Neural cell (in vitro differentiated cells): Measurements from ENCODE around the gene ARHGAP42. TPM values are rescaled to one million over a fixed set of nuclear protein-coding genes. Genes with fewer than 3 reads are reported as not detected.

Experiments used
- H2AFZ ChIP-seq: fragments of 200-600, 300-800 bp; sonication (generic), shearing (Covaris generic); 2 replicates; pipeline ENCODE4 v1.6.0; 2014; ENCODE audit warnings: low read depth, mild to moderate bottlenecking, antibody characterized with exemption, low read length, moderate library complexity
- H3F3A ChIP-seq: fragments of 200-600 bp; shearing (Covaris generic); 2 replicates; pipeline ENCODE4 v1.6.1; 2016; ENCODE audit warnings: mild to moderate bottlenecking, moderate library complexity, mixed read lengths, antibody characterized with exemption, low read length; ENCODE audit not compliant: insufficient read depth, poor library complexity, severe bottlenecking
- H3K27ac ChIP-seq: fragments of 200-600, 300-800 bp; sonication (generic), shearing (Covaris generic); 2 replicates; pipeline ENCODE4 v1.5.1; 2014; ENCODE audit warnings: mild to moderate bottlenecking, low read length, moderate library complexity
- H3K27me3 ChIP-seq: fragments of 300-800, 200-600 bp; sonication (generic), shearing (Covaris generic); 2 replicates; pipeline ENCODE4 v1.6.0; 2014; ENCODE audit warnings: mild to moderate bottlenecking, low read depth, low read length, moderate library complexity; ENCODE audit not compliant: insufficient read depth
- H3K36me3 ChIP-seq: fragments of 300-800, 200-600 bp; sonication (generic), shearing (Covaris generic); 2 replicates; pipeline ENCODE4 v1.5.1; 2014; ENCODE audit warnings: mild to moderate bottlenecking, antibody characterized with exemption, low read length, moderate library complexity; ENCODE audit not compliant: insufficient read depth
- H3K4me2 ChIP-seq: fragments of 300-800, 200-600 bp; sonication (generic), shearing (Covaris generic); 2 replicates; pipeline ENCODE4 v1.6.0; 2014; ENCODE audit warnings: mild to moderate bottlenecking, low read length
- H3K4me3 ChIP-seq: fragments of 300-800, 200-600 bp; sonication (generic), shearing (Covaris generic); 2 replicates; pipeline ENCODE4 v1.5.1; 2014; ENCODE audit warnings: mild to moderate bottlenecking, low read length, moderate library complexity
- H3K79me2 ChIP-seq: fragments of 200-600 bp; shearing (Covaris generic); replicated peaks from 2 replicates; pipeline ENCODE4 v1.6.0; 2014; ENCODE audit warnings: mild to moderate bottlenecking, low read length, moderate library complexity; ENCODE audit not compliant: insufficient read depth
- H3K9ac ChIP-seq: fragments of 300-800, 200-600 bp; sonication (generic), shearing (Covaris generic); 2 replicates; pipeline ENCODE4 v1.6.1; 2016; ENCODE audit warnings: mild to moderate bottlenecking, low read length, mixed read lengths
- H3K9me2 ChIP-seq: fragments of 200-600 bp; shearing (Covaris generic); 2 replicates; pipeline ENCODE4 v1.6.1; 2016; ENCODE audit warnings: mild to moderate bottlenecking, low read length, mixed read lengths; ENCODE audit not compliant: insufficient read depth
- H3K9me3 ChIP-seq: fragments of 200-600, 300-800 bp; sonication (generic), shearing (Covaris generic); 2 replicates; pipeline ENCODE4 v1.6.1; 2016; ENCODE audit warnings: mild to moderate bottlenecking, mixed run types, low read length, moderate library complexity, mixed read lengths
- H4K20me1 ChIP-seq: fragments of 200-600 bp; shearing (Covaris generic); 2 replicates; pipeline ENCODE4 v1.6.1; 2016; ENCODE audit warnings: mild to moderate bottlenecking, mixed run types; ENCODE audit not compliant: insufficient read depth
- EP300 ChIP-seq: fragments of 450-650 bp; conservative IDR thresholded peaks from 2 replicates; pipeline ENCODE4 v1.6.1; 2014; ENCODE audit warnings: antibody characterized with exemption, mild to moderate bottlenecking, moderate library complexity; ENCODE audit not compliant: poor library complexity, severe bottlenecking
- EZH2 ChIP-seq: fragments of 200-600, 300-800 bp; shearing (Covaris generic), sonication (generic); IDR thresholded peaks from 2 replicates; pipeline ENCODE4 v1.6.1; 2014; ENCODE audit warnings: antibody characterized with exemption, low read length, borderline replicate concordance, mild to moderate bottlenecking; ENCODE audit not compliant: insufficient read depth, poor library complexity, severe bottlenecking
- MXI1 ChIP-seq: fragments of 450-650 bp; conservative IDR thresholded peaks from 2 replicates; pipeline ENCODE4 v1.6.1; 2014; ENCODE audit warnings: antibody characterized with exemption, mild to moderate bottlenecking; ENCODE audit not compliant: poor library complexity, severe bottlenecking
- POLR2AphosphoS5 ChIP-seq: IDR thresholded peaks from 2 replicates; pipeline ENCODE4 v1.6.1; 2012
- RAD21 ChIP-seq: fragments of 450-650 bp; conservative IDR thresholded peaks from 2 replicates; pipeline ENCODE4 v1.6.1; 2014; ENCODE audit warnings: antibody characterized with exemption, mild to moderate bottlenecking, moderate library complexity
- SMC3 ChIP-seq: fragments of 450-650 bp; conservative IDR thresholded peaks from 2 replicates; pipeline ENCODE4 v1.6.1; 2014; ENCODE audit warnings: antibody characterized with exemption, mild to moderate bottlenecking, moderate library complexity; ENCODE audit not compliant: poor library complexity
- TAF1 ChIP-seq: IDR thresholded peaks from 2 replicates; pipeline ENCODE4 v1.6.1; 2012; ENCODE audit warnings: low read depth
- polyA plus RNA-seq: library from polyadenylated mRNA; depleted of rRNA; stranded (reverse); fragments of >200 nt; gene quantifications from 2 replicates; pipeline ENCODE4 v1.2.3, GENCODE V29; 2014
- TF ChIP-seq, protein P1 (sequence below): fragments of 450-650 bp; IDR thresholded peaks from 2 replicates; pipeline ENCODE4 v1.5.1; 2014; ENCODE audit warnings: antibody characterized with exemption, mild to moderate bottlenecking, moderate library complexity; ENCODE audit not compliant: poor library complexity, severe bottlenecking
- TF ChIP-seq, protein P2 (sequence below): IDR thresholded peaks from 2 replicates; pipeline ENCODE4 v1.6.1; 2012; ENCODE audit warnings: borderline replicate concordance

The ARHGAP42 gene
- polyA plus RNA-seq, 1 donor from 2014 or later = 0.64 TPM

- Histone ChIP-seq H3K9me2 (no peaks in the 10 kb centered on the region), H3K79me2 (no peaks in the 10 kb centered on the region), H3K36me3 (no peaks in the 10 kb centered on the region), H3K4me3 (no peak overlapping the region), H3F3A (no peaks in the 10 kb centered on the region), H3K27ac (no peak overlapping the region), H3K9ac (no peak overlapping the region), H3K27me3 (no peaks in the 10 kb centered on the region), H3K9me3 (no peaks in the 10 kb centered on the region), H2AFZ (no peak overlapping the region), H4K20me1 (no peaks in the 10 kb centered on the region), H3K4me2 (no peak overlapping the region)
- TF ChIP-seq RAD21 (no peak), TAF1 (no peak), EP300 (no peak), POLR2AphosphoS5 (no peak), EZH2 (no peak), MXI1 (no peak), SMC3 (no peak)
- TF ChIP-seq, protein P1, sequence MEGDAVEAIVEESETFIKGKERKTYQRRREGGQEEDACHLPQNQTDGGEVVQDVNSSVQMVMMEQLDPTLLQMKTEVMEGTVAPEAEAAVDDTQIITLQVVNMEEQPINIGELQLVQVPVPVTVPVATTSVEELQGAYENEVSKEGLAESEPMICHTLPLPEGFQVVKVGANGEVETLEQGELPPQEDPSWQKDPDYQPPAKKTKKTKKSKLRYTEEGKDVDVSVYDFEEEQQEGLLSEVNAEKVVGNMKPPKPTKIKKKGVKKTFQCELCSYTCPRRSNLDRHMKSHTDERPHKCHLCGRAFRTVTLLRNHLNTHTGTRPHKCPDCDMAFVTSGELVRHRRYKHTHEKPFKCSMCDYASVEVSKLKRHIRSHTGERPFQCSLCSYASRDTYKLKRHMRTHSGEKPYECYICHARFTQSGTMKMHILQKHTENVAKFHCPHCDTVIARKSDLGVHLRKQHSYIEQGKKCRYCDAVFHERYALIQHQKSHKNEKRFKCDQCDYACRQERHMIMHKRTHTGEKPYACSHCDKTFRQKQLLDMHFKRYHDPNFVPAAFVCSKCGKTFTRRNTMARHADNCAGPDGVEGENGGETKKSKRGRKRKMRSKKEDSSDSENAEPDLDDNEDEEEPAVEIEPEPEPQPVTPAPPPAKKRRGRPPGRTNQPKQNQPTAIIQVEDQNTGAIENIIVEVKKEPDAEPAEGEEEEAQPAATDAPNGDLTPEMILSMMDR = no peak
- TF ChIP-seq, protein P2, sequence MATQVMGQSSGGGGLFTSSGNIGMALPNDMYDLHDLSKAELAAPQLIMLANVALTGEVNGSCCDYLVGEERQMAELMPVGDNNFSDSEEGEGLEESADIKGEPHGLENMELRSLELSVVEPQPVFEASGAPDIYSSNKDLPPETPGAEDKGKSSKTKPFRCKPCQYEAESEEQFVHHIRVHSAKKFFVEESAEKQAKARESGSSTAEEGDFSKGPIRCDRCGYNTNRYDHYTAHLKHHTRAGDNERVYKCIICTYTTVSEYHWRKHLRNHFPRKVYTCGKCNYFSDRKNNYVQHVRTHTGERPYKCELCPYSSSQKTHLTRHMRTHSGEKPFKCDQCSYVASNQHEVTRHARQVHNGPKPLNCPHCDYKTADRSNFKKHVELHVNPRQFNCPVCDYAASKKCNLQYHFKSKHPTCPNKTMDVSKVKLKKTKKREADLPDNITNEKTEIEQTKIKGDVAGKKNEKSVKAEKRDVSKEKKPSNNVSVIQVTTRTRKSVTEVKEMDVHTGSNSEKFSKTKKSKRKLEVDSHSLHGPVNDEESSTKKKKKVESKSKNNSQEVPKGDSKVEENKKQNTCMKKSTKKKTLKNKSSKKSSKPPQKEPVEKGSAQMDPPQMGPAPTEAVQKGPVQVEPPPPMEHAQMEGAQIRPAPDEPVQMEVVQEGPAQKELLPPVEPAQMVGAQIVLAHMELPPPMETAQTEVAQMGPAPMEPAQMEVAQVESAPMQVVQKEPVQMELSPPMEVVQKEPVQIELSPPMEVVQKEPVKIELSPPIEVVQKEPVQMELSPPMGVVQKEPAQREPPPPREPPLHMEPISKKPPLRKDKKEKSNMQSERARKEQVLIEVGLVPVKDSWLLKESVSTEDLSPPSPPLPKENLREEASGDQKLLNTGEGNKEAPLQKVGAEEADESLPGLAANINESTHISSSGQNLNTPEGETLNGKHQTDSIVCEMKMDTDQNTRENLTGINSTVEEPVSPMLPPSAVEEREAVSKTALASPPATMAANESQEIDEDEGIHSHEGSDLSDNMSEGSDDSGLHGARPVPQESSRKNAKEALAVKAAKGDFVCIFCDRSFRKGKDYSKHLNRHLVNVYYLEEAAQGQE = no peak
These were observed 238.8 kb downstream of the ARHGAP42 start for GRCh38 chr11:100925935-100926334.

GRCh38 chr11:100927579-100927978 is 240.5 kb downstream of the ARHGAP42 start:
- no peak overlapping the region for H3K4me2 ChIP-seq
- H3K9me3 ChIP-seq = no peaks in the 10 kb centered on the region
- H3K27ac ChIP-seq = no peak overlapping the region
- no peaks in the 10 kb centered on the region for H3K79me2 ChIP-seq
- no peaks in the 10 kb centered on the region for H4K20me1 ChIP-seq
- TF ChIP-seq SMC3 (no peak), MXI1 (no peak), RAD21 (no peak)
- TF ChIP-seq, protein P1 = no peak
- no peak overlapping the region for H2AFZ ChIP-seq
- no peaks in the 10 kb centered on the region for H3F3A ChIP-seq
- no peak overlapping the region for H3K4me3 ChIP-seq
- no peaks in the 10 kb centered on the region for H3K27me3 ChIP-seq
- H3K9me2 ChIP-seq = no peaks in the 10 kb centered on the region
- no peaks in the 10 kb centered on the region for H3K36me3 ChIP-seq
- no peak overlapping the region for H3K9ac ChIP-seq
